ENCODE data around the gene ELMO2.

ELMO2 gene

DNA sequence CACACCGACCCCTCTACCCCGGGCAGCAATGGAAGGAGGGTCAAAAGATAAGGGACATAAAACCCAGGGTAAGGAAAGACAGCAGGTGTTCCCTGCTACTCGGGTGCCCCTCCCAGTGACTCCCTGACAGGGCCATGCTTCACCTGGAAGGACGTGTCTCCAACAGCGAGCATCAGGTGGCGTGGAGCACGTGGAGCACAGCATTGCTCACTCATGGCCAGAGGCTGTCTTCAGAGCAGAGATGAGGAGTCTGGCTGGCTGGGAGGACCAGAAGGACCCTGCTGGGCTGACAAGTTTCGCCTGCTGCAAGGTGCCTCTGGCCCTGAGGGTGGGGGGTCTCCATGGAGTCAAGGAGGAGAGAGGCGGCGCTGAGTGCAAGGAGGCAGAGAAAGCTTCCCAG lies 82.9 kb downstream of the ELMO2 start:
- H3K36me3 Mint-ChIP-seq (ENCODE audit: low read depth) = no peaks in the 10 kb centered on the region
- H3K4me1 Mint-ChIP-seq = no peaks in the 10 kb centered on the region
- H3K27ac Mint-ChIP-seq = no peak overlapping the region
- H3K27me3 Mint-ChIP-seq (ENCODE audit: low read depth) = peaks cover 61% of the 10 kb centered on the region
- no peak overlapping the region for H3K4me3 Mint-ChIP-seq
- no peak for TF ChIP-seq CTCF (IDR thresholded peaks at IDR 0.05; ENCODE audit: unreplicated experiment in 3 of 3)
- H3K9me3 Mint-ChIP-seq = no peaks in the 10 kb centered on the region

- H3K4me1 Mint-ChIP-seq = no peaks in the 10 kb centered on the region
- H3K27me3 Mint-ChIP-seq (ENCODE audit: low read depth) = peaks cover 69% of the 10 kb centered on the region
- TF ChIP-seq CTCF (IDR thresholded peaks at IDR 0.05; ENCODE audit: unreplicated experiment in 3 of 3) = no peak
- no peak overlapping the region for H3K4me3 Mint-ChIP-seq
- no peaks in the 10 kb centered on the region for H3K9me3 Mint-ChIP-seq
- no peak overlapping the region for H3K27ac Mint-ChIP-seq
- H3K36me3 Mint-ChIP-seq (ENCODE audit: low read depth) = no peaks in the 10 kb centered on the region
Measured at GRCh38 chr20:46322641-46323040, 83.8 kb downstream of the ELMO2 start.

GRCh38 chr20:46317685-46318177 lies 88.7 kb downstream of the ELMO2 start:
- no peaks in the 10 kb centered on the region for H3K36me3 Mint-ChIP-seq (ENCODE audit: low read depth)
- no peak overlapping the region for H3K4me3 Mint-ChIP-seq
- H3K4me1 Mint-ChIP-seq = peaks cover 7% of the 10 kb centered on the region
- peaks cover 88% of the 10 kb centered on the region for H3K27me3 Mint-ChIP-seq (ENCODE audit: low read depth)
- TF ChIP-seq CTCF (IDR thresholded peaks at IDR 0.05; ENCODE audit: unreplicated experiment in 3 of 3) = no peak
- no peaks in the 10 kb centered on the region for H3K9me3 Mint-ChIP-seq
- H3K27ac Mint-ChIP-seq = no peak overlapping the region

DNA sequence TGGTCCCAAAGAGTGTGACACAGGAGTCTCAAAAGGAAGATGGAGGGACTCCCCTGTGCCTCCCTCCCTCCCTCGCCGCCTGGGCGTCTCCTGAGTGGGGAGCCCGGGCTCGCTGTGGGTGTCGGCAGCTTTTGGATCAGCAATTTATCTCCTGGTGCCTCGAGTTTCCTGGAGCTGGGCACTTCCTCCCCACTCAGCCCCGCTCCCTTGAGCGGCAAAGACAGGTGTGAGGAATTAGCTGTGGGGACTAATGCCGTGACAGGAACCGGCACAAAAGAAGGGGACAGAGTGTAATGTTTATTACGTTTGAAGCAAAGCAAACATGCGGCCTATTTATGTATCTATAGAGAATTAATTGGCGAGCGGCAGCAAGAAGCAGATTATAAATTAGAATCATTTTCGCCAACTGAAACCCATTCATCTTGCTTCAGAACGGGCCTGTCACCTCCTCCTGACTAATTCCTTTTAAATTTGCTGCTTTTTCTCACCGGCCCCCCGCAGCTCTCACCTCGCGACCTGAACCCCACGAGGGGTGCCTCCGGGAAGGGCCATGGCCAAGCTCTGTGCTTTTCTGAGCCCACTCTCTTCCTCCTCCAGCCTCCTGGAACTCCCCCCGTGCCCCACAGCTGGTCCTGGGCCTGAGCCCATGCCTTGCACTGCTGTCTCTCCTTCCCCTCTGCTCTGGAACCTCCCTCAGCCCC lies 89.3 kb downstream of the ELMO2 start:
- Mint-ChIP-seq H3K4me3 (no peak overlapping the region), H3K9me3 (no peaks in the 10 kb centered on the region), H3K36me3 (ENCODE audit: low read depth) (no peaks in the 10 kb centered on the region), H3K27ac (no peak overlapping the region), H3K4me1 (peaks cover 7% of the 10 kb centered on the region), H3K27me3 (ENCODE audit: low read depth) (peaks cover 88% of the 10 kb centered on the region)
- no peak for TF ChIP-seq CTCF (IDR thresholded peaks at IDR 0.05; ENCODE audit: unreplicated experiment in 3 of 3)

All from nephron (organoid).